Measurements from ENCODE around the gene C8B.

GRCh38 chr1:56911098-56911938, 54.5 kb downstream of the C8B start:
- no peak for TF ChIP-seq RELA (CRISPR knock-in tag; IDR thresholded peaks at IDR 0.05)
- TF ChIP-seq ATF3 (CRISPR knock-in tag; IDR thresholded peaks at IDR 0.05), result 0 out of 2 replicates have a peak, but pooled peaks have one; percentile 47

Measured in HepG2 (cell line).